ENCODE results near the gene HOTAIR. TPM values are rescaled to one million over a fixed set of nuclear protein-coding genes. Genes with fewer than 3 reads are reported as not detected.
A peak's percentile ranks its signal among the peaks of the same experiment; 100 is the strongest.

Gene HOTAIR
- total RNA-seq, 4 donors from 2014 or later = 4.9 to 14.9 (median 9.7) TPM

- intact Hi-C loops (cut with DNase I; ENCODE audit: low total_unique reads) = no loop called here
- WGBS, 2 donors = 23 to 41% methylated on average over 9 of the region's 9 CpGs
- DNase-seq (ENCODE audit: low spot score in 2 of 2) = no peak
- TF ChIP-seq POLR2A (IDR thresholded peaks at IDR 0.05) (no peak), CTCF (IDR thresholded peaks at IDR 0.05) (no peak)
- no peak overlapping the region for H3K4me3 ChIP-seq (ENCODE audit: low read depth, poor library complexity, severe bottlenecking)
These were observed 34.2 kb downstream of the HOTAIR start for GRCh38 chr12:53940443-53941014.

- DNase-seq (ENCODE audit: low spot score in 2 of 2) = peak in 1 of 2 donors; percentile 92
- WGBS, 2 donors = 4 to 5% methylated on average over 23 to 65 of the region's 91 CpGs
- H3K4me3 ChIP-seq (ENCODE audit: low read depth, poor library complexity, severe bottlenecking) = peak overlapping the region; percentile 35
- intact Hi-C loops (cut with DNase I; ENCODE audit: low total_unique reads) = no loop called here
- TF ChIP-seq POLR2A (IDR thresholded peaks at IDR 0.05) (no peak), CTCF (IDR thresholded peaks at IDR 0.05) (no peak)
These were observed 35.3 kb downstream of the HOTAIR start for GRCh38 chr12:53939141-53940108.

GRCh38 chr12:53938326-53939140, 36.2 kb downstream of the HOTAIR start, which contains the start of gene HOXC13:
TSS of gene HOXC13 (plus strand) at chr12:53938831. CDS start at chr12:53938907, 76 bp downstream.
- H3K4me3 ChIP-seq (ENCODE audit: low read depth, poor library complexity, severe bottlenecking) = peak within 1 kb of the TSS; percentile 35
- intact Hi-C loops (cut with DNase I; ENCODE audit: low total_unique reads) = no loop called here
- WGBS, 2 donors = 2 to 4% methylated on average over 47 to 54 of the region's 56 CpGs
- no peak for TF ChIP-seq POLR2A (IDR thresholded peaks at IDR 0.05)
- peak; percentile 94 to 97 for DNase-seq (ENCODE audit: low spot score in 2 of 2)

- no peak overlapping the region for H3K4me3 ChIP-seq (ENCODE audit: low read depth, poor library complexity, severe bottlenecking)
- TF ChIP-seq CTCF (IDR thresholded peaks at IDR 0.05) (no peak), POLR2A (IDR thresholded peaks at IDR 0.05) (no peak)
- 25 to 29% methylated on average over 23 of the region's 23 CpGs for WGBS, 2 donors
- intact Hi-C loops (cut with DNase I; ENCODE audit: low total_unique reads) = no loop called here
- DNase-seq (ENCODE audit: low spot score in 2 of 2) = no peak
These were observed 37.0 kb downstream of the HOTAIR start for GRCh38 chr12:53937596-53938325.

- TF ChIP-seq POLR2A (IDR thresholded peaks at IDR 0.05) (no peak), CTCF (IDR thresholded peaks at IDR 0.05) (no peak)
- intact Hi-C loops (cut with DNase I; ENCODE audit: low total_unique reads) = no loop called here
- 56 to 58% methylated on average over 12 of the region's 12 CpGs for WGBS, 2 donors
These were observed 37.7 kb downstream of the HOTAIR start for GRCh38 chr12:53937099-53937498.

More at GRCh38 chr12:53937099-53937498, 37.7 kb downstream of the HOTAIR start:
- no peak for DNase-seq (ENCODE audit: low spot score in 2 of 2)
- H3K4me3 ChIP-seq (ENCODE audit: low read depth, poor library complexity, severe bottlenecking) = no peak overlapping the region
